K562 (cell line): ENCODE data around the gene ADORA2A.

Source experiments
- CEBPB ChIP-seq: fragments of 450-650 bp; IDR thresholded peaks from 2 replicates; pipeline ENCODE4 v1.6.1; 2016; ENCODE audit warnings: missing genetic modification characterization, missing compliant biosample characterization
- CHD2 ChIP-seq: IDR thresholded peaks from 2 replicates; pipeline ENCODE4 v1.6.1; 2011; ENCODE audit warnings: low read depth, low read length
- KDM1A ChIP-seq, 2 experiments: fragments of 450-650 bp; IDR thresholded peaks; 2 replicates each; pipeline ENCODE4 v1.6.1; 2016; ENCODE audit warnings: mild to moderate bottlenecking in 2 of 2
- PHB ChIP-seq: fragments of 250-450 bp; sonication (Bioruptor Pico); IDR thresholded peaks from 2 replicates; pipeline ENCODE4 v1.5.0; 2021
- PHF8 ChIP-seq: fragments of 200-600 bp; sonication (generic); IDR thresholded peaks from 2 replicates; pipeline ENCODE4 v1.6.1; 2012; ENCODE audit warnings: mixed run types, mild to moderate bottlenecking, inconsistent platforms, low read length, moderate library complexity, borderline replicate concordance
- POLR2A ChIP-seq: fragments of 450-650 bp; conservative IDR thresholded peaks from 2 replicates; pipeline ENCODE4 v1.6.1; 2016
- RAD21 ChIP-seq, 2 experiments: fragments of 250-450 bp in 1 of 2; fragments of 450-650 bp in 1 of 2; sonication (Bioruptor Pico) in 1 of 2; formaldehyde crosslinking in 1 of 2; IDR thresholded peaks in 1 of 2; conservative IDR thresholded peaks in 1 of 2; 2 replicates each; pipeline versions ENCODE4 v1.4.0 to v1.8.0; 2020 to 2022; ENCODE audit warnings: mild to moderate bottlenecking in 2 of 2, moderate library complexity in 1 of 2
- TEAD4 ChIP-seq, 2 experiments: sonication (generic) in 1 of 2; formaldehyde crosslinking in 1 of 2; IDR thresholded peaks; 2 replicates each; pipeline versions ENCODE4 v1.6.1 to v1.8.0; 2012 to 2022; ENCODE audit warnings: borderline replicate concordance in 1 of 2, inconsistent platforms in 1 of 2, low read length in 1 of 2, mild to moderate bottlenecking in 1 of 2, missing genetic modification reagents in 1 of 2
- TF ChIP-seq, protein P1 (sequence below): fragments of 450-650 bp; formaldehyde crosslinking; IDR thresholded peaks from 2 replicates; pipeline ENCODE4 v1.4.0; 2022; ENCODE audit warnings: missing genetic modification characterization
- TF ChIP-seq, protein P2 (sequence below), 3 experiments: IDR thresholded peaks in 2 of 3; conservative IDR thresholded peaks in 1 of 3; 2 replicates each; pipeline ENCODE4 v1.5.1; 2011 to 2012; ENCODE audit warnings: low read length in 3 of 3, mild to moderate bottlenecking in 3 of 3, control low read depth in 2 of 3, improper control_type of control experiment in 1 of 3, inconsistent platforms in 1 of 3, low read depth in 1 of 3, mixed read lengths in 1 of 3, moderate library complexity in 1 of 3; ENCODE audit not compliant: insufficient read depth in 2 of 3
- TF ChIP-seq, protein P3 (sequence below): sonication (generic); formaldehyde crosslinking; IDR thresholded peaks from 2 replicates; pipeline ENCODE4 v1.5.0; 2020; ENCODE audit warnings: missing genetic modification reagents
- TF ChIP-seq, protein P4 (sequence below): fragments of 250-450 bp; sonication (Bioruptor Pico); IDR thresholded peaks from 2 replicates; pipeline ENCODE4 v1.8.0; 2022; ENCODE audit warnings: moderate library complexity, mild to moderate bottlenecking, inconsistent platforms

DNA sequence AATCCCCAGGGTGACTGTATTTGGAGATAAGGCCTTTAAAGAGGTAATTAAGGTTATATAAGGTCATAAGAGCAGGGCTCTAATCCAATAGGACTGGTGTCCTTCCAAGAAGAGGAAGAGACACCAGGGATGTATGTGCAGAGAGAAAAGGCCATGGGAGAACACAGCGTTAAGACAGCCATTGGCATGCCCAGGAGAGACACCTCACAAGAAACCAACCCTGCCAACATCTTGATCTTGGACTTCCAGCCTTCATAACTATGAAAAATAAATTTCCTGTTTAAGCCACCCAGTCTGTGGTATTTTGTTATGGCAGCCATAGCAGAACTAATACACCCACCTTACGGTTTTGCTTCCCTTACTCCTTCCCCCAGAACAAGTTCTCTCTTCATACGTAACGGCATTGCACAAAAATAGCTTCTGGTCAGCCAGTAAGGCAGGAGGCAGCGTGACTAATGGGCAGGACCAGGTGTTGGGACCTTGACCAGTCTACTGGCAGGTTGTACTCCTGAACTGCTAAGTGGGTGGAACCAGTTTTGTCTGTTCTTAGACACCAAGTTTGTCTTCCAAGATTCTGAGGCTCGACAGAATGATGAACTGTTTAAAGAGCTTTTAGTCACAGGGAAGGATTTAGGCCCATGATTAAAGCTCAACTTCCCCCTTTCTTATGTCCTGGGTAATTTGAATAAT, 35.8 kb downstream of the ADORA2A start:
- TF ChIP-seq PHF8 (no peak), POLR2A (no peak), KDM1A (IDR thresholded peaks at IDR 0.05) (no peak), PHB (CRISPR knock-in tag) (no peak), TEAD4 (IDR thresholded peaks at IDR 0.05; ENCODE audit: low read length) (no peak), TEAD4 (CRISPR knock-in tag; IDR thresholded peaks at IDR 0.05; ENCODE audit: borderline replicate concordance) (no peak), RAD21 (CRISPR knock-in tag; conservative IDR thresholded peaks at IDR 0.05 in 1 of 2, IDR thresholded peaks at IDR 0.05 in 1 of 2) (no peak), CEBPB (no peak), CHD2 (no peak)
- TF ChIP-seq, protein P1, sequence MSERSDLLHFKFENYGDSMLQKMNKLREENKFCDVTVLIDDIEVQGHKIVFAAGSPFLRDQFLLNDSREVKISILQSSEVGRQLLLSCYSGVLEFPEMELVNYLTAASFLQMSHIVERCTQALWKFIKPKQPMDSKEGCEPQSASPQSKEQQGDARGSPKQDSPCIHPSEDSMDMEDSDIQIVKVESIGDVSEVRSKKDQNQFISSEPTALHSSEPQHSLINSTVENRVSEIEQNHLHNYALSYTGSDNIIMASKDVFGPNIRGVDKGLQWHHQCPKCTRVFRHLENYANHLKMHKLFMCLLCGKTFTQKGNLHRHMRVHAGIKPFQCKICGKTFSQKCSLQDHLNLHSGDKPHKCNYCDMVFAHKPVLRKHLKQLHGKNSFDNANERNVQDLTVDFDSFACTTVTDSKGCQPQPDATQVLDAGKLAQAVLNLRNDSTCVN (CRISPR knock-in tag), result no peak
- TF ChIP-seq, protein P2, sequence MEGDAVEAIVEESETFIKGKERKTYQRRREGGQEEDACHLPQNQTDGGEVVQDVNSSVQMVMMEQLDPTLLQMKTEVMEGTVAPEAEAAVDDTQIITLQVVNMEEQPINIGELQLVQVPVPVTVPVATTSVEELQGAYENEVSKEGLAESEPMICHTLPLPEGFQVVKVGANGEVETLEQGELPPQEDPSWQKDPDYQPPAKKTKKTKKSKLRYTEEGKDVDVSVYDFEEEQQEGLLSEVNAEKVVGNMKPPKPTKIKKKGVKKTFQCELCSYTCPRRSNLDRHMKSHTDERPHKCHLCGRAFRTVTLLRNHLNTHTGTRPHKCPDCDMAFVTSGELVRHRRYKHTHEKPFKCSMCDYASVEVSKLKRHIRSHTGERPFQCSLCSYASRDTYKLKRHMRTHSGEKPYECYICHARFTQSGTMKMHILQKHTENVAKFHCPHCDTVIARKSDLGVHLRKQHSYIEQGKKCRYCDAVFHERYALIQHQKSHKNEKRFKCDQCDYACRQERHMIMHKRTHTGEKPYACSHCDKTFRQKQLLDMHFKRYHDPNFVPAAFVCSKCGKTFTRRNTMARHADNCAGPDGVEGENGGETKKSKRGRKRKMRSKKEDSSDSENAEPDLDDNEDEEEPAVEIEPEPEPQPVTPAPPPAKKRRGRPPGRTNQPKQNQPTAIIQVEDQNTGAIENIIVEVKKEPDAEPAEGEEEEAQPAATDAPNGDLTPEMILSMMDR (IDR thresholded peaks at IDR 0.05 in 2 of 3, conservative IDR thresholded peaks at IDR 0.05 in 1 of 3; ENCODE audit: insufficient read depth in 2 of 3, low read depth in 1 of 3, low read length in 3 of 3), result no peak
- TF ChIP-seq, protein P3, sequence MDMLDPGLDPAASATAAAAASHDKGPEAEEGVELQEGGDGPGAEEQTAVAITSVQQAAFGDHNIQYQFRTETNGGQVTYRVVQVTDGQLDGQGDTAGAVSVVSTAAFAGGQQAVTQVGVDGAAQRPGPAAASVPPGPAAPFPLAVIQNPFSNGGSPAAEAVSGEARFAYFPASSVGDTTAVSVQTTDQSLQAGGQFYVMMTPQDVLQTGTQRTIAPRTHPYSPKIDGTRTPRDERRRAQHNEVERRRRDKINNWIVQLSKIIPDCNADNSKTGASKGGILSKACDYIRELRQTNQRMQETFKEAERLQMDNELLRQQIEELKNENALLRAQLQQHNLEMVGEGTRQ, result no peak
- TF ChIP-seq, protein P4, sequence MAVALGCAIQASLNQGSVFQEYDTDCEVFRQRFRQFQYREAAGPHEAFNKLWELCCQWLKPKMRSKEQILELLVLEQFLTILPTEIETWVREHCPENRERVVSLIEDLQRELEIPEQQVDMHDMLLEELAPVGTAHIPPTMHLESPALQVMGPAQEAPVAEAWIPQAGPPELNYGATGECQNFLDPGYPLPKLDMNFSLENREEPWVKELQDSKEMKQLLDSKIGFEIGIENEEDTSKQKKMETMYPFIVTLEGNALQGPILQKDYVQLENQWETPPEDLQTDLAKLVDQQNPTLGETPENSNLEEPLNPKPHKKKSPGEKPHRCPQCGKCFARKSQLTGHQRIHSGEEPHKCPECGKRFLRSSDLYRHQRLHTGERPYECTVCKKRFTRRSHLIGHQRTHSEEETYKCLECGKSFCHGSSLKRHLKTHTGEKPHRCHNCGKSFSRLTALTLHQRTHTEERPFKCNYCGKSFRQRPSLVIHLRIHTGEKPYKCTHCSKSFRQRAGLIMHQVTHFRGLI, result no peak
